AG10803 (cell line): ENCODE data around the gene TNFAIP3.
"Not testable (repeated sequence)": the region's sequence is repeated elsewhere in the genome, so short reads cannot be mapped to it uniquely, and the experiment has no call there.

Experiments
- DNase-seq: peaks from one replicate; pipeline ENCODE4 v3.0.0; 2010; ENCODE audit warnings: low read depth
- H3K4me3 ChIP-seq: 2 replicates; pipeline ENCODE4 v1.5.1; 2011; ENCODE audit warnings: mild to moderate bottlenecking, low read length, control low read depth
- CTCF ChIP-seq: conservative IDR thresholded peaks from 2 replicates; pipeline ENCODE4 v1.5.1; 2011; ENCODE audit warnings: mild to moderate bottlenecking, low read length, control low read depth, inconsistent platforms

The TNFAIP3 gene

DNA sequence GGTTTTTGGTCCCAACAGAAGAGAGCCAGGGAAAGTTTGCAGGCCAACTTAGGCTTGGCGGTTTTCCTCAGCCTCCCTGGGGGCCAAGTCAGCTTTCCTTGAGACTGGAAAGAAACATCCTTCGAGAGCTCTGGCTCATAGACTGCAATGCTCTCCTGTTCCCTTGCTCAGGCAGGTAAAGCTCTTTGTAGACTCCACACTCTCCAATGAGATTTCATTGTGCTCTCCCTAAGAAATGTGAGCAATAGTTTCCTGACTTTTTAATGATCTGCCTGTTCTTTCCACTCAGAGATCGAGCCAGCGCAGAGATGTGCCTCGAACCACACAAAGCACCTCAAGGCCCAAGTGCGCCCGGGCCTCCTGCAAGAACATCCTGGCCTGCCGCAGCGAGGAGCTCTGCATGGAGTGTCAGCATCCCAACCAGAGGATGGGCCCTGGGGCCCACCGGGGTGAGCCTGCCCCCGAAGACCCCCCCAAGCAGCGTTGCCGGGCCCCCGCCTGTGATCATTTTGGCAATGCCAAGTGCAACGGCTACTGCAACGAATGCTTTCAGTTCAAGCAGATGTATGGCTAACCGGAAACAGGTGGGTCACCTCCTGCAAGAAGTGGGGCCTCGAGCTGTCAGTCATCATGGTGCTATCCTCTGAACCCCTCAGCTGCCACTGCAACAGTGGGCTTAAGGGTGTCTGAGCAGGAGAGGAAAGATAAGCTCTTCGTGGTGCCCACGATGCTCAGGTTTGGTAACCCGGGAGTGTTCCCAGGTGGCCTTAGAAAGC, 13.9 kb downstream of the TNFAIP3 start:
- no peak overlapping the region for H3K4me3 ChIP-seq
- TF ChIP-seq CTCF: no peak

GRCh38 chr6:137881522-137881886, 14.4 kb downstream of the TNFAIP3 start:
- H3K4me3 ChIP-seq: no peak overlapping the region
- TF ChIP-seq CTCF: no peak
- DNase-seq: no peak

More for the DNA sequence above, 13.9 kb downstream of the TNFAIP3 start:
- no peak for DNase-seq

DNA sequence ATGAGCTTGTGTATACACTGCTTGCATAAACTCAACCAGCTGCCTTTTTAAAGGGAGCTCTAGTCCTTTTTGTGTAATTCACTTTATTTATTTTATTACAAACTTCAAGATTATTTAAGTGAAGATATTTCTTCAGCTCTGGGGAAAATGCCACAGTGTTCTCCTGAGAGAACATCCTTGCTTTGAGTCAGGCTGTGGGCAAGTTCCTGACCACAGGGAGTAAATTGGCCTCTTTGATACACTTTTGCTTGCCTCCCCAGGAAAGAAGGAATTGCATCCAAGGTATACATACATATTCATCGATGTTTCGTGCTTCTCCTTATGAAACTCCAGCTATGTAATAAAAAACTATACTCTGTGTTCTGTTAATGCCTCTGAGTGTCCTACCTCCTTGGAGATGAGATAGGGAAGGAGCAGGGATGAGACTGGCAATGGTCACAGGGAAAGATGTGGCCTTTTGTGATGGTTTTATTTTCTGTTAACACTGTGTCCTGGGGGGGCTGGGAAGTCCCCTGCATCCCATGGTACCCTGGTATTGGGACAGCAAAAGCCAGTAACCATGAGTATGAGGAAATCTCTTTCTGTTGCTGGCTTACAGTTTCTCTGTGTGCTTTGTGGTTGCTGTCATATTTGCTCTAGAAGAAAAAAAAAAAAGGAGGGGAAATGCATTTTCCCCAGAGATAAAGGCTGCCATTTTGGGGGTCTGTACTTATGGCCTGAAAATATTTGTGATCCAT, 15.3 kb downstream of the TNFAIP3 start:
- no peak overlapping the region for H3K4me3 ChIP-seq
- peak; percentile 61 for DNase-seq
- TF ChIP-seq CTCF: no peak

DNA sequence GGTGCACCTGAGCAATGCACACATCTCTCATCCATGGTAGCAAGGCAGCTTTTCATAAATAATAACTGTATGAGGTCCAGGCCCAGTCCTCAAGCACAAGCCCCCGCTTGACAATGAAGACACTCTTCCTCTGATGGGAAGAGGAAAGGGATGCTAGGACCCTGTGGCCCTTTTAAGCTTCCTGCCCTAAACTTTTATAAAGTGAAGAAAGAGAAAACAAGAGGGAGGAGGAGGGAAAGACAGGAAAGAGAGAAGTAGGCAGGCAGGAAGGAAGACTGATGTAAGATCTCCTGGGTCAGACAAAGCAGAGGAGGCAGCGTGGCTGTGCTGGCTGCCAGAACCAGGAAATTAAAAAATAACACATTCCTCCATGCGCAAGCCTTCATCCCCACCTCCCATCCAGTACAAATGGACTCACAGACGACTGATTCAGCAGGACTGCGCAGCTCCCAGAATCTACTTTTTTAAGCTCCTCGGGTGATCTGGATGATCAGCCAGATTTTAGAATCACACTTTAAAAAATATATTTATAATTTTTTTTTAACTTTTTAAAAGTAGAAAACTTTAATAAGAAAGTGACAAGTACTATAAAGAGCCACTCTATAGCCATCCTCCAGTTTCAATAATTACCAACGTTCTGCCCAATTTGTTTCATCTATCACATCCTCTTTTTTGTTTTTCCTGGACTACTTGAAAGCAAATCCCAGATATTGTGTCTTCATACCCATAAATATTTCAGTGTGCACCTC, 16.5 kb downstream of the TNFAIP3 start:
- no peak for TF ChIP-seq CTCF
- H3K4me3 ChIP-seq: no peak overlapping the region
- peak; percentile 41 for DNase-seq

GRCh38 chr6:137884149-137884909, 17.3 kb downstream of the TNFAIP3 start:
- TF ChIP-seq CTCF: no peak
- DNase-seq: no peak
- no peak overlapping the region for H3K4me3 ChIP-seq

GRCh38 chr6:137884910-137885229, 17.8 kb downstream of the TNFAIP3 start:
- H3K4me3 ChIP-seq, DNase-seq: not testable (repeated sequence)

GRCh38 chr6:137886226-137886625, 19.2 kb downstream of the TNFAIP3 start:
- not testable (repeated sequence) for DNase-seq, H3K4me3 ChIP-seq
